Lower leg skin (tissue), 4 donors: ENCODE data around the gene GLT6D1. TPM values are rescaled to one million over a fixed set of nuclear protein-coding genes. Genes with fewer than 3 reads are reported as not detected.
A peak's percentile ranks its signal among the peaks of the same experiment; 100 is the strongest.

Experiments used
- DNase-seq, 2 donors: peaks; one replicate each; pipeline ENCODE4 v3.0.0-alpha.2; 2019; ENCODE audit warnings: low spot score in 2 of 2
- H3K4me3 ChIP-seq: fragments of 200-600 bp; sonication (generic); 2 replicates; pipeline ENCODE4 v1.5.1; 2017; ENCODE audit warnings: mild to moderate bottlenecking, low read depth; ENCODE audit not compliant: poor library complexity, severe bottlenecking
- POLR2A ChIP-seq, 2 donors: fragments of 450-650 bp; IDR thresholded peaks; one replicate each; pipeline ENCODE4 v1.6.1; 2016 to 2017; ENCODE audit warnings: antibody characterized with exemption in 2 of 2, mild to moderate bottlenecking in 1 of 2, moderate library complexity in 1 of 2
- WGBS, 2 donors: methylation state at CpG; one replicate each; pipeline ENCODE4 v1.1.5; 2018; 5-methylcytosine and 5-hydroxymethylcytosine counted together
- intact Hi-C: fragments of 100-400 bp; cut with DNase I; formaldehyde crosslinking; loops from one replicate; pipeline ENCODE4 v1.15.0; 2023; ENCODE audit warnings: low total_unique reads
- total RNA-seq, 4 donors: library from RNA; depleted of rRNA; stranded (reverse); fragments of >200 nt; gene quantifications; one replicate each; pipeline ENCODE4 v1.1.0, GENCODE V29; 2016
- TF ChIP-seq, protein P1 (sequence below), 3 donors: fragments of 450-650 bp; IDR thresholded peaks; one replicate each; pipeline ENCODE4 v1.5.1; 2016; ENCODE audit warnings: antibody characterized with exemption in 3 of 3, mild to moderate bottlenecking in 3 of 3, moderate library complexity in 2 of 3

The GLT6D1 gene
- total RNA-seq, 4 donors from 2014 or later: not detected

DNA sequence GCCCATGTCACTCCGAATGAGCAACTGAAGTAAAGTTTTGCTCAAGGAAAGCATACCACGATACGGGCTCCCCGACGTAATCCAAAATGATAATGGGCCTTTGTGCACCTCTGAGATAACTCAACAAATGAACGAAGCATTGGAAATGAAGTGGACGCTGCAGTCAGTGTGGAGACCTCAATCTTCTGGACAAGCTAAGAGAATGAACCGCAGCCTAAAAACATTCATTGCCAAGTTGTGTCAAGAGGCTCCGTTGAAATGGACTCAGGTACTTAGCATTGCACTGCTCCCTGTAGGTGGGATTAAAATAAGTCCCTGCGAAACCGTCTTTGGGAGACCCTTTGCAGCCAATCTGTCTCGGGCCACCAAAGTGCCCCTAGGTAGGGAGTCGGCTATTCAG is 19.9 kb upstream of the GLT6D1 start:
- 84% methylated on average over 13 of the region's 13 CpGs for WGBS, 2 donors
- intact Hi-C loops: no loop called here
- DNase-seq: no peak
- TF ChIP-seq, protein P1, sequence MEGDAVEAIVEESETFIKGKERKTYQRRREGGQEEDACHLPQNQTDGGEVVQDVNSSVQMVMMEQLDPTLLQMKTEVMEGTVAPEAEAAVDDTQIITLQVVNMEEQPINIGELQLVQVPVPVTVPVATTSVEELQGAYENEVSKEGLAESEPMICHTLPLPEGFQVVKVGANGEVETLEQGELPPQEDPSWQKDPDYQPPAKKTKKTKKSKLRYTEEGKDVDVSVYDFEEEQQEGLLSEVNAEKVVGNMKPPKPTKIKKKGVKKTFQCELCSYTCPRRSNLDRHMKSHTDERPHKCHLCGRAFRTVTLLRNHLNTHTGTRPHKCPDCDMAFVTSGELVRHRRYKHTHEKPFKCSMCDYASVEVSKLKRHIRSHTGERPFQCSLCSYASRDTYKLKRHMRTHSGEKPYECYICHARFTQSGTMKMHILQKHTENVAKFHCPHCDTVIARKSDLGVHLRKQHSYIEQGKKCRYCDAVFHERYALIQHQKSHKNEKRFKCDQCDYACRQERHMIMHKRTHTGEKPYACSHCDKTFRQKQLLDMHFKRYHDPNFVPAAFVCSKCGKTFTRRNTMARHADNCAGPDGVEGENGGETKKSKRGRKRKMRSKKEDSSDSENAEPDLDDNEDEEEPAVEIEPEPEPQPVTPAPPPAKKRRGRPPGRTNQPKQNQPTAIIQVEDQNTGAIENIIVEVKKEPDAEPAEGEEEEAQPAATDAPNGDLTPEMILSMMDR (IDR thresholded peaks at IDR 0.05): no peak
- TF ChIP-seq POLR2A (IDR thresholded peaks at IDR 0.05): no peak
- H3K4me3 ChIP-seq: no peak overlapping the region

DNA sequence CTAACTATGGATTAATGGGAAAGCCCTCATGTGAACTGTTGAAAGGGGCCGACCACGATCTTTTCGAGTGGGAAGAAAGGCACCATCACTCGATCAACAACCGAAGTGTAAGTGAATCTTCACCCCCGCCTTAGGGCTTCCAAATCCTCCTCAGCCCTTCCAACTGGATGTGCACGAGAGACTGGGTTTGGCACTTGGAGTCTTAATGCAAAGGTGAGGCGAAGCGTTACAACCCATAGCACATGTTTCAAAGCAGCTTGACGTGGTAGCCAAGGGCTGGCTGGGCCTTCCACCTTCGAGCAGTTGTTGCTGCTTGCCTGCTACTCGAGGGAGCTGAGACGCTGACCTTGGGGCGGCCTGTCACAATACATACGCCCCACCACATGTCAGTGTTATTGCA is 18.1 kb upstream of the GLT6D1 start:
- H3K4me3 ChIP-seq: no peak overlapping the region
- DNase-seq: no peak
- no peak for TF ChIP-seq POLR2A (IDR thresholded peaks at IDR 0.05)
- TF ChIP-seq, protein P1 (IDR thresholded peaks at IDR 0.05): no peak
- intact Hi-C loops: no loop called here
- 83 to 86% methylated on average over 13 to 15 of the region's 15 CpGs for WGBS, 2 donors

DNA sequence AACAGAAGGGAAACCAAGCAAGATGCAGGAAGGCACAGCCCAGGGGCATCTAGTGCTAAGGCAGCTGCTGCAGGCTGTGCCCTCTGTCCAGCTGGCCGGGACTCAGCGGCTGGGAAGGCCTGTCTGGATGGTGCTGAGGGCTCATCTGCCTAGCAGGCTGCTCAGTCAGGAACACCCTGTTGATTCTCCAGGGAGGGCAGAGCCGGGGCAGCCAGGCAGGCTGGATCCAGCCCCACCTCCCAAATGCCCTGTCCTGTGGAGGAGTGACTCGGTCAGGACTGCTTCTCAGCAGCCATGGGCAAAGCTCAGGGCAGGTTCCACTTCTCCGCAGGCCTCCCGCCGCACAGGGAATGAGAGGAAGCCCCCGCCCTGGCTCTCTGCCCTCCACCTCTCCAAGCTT is 16.0 kb upstream of the GLT6D1 start:
- 71 to 78% methylated on average over 7 to 8 of the region's 8 CpGs for WGBS, 2 donors
- TF ChIP-seq, protein P1 (IDR thresholded peaks at IDR 0.05): no peak
- TF ChIP-seq POLR2A (IDR thresholded peaks at IDR 0.05): no peak
- no peak for DNase-seq
- H3K4me3 ChIP-seq: no peak overlapping the region
- intact Hi-C loops: no loop called here

DNA sequence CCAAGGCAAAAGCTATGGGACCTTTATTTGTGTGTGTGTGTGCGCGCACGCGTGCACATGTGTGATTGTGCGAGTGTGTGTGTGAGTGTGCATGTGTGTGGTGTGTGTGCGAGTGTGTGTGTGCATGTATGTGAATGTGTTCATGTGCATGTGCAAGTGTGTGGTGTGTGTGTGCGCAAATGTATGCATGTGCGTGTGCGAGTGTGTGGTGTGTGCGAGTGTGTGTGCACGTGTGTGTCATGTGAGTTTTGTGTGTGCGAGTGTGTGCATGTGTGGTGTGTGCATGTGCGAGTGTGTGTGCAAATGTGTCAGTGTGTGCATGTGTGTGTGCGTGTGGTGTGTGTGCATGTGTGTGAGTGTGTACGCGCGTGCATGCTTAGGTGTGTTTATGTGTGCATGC is 11.1 kb upstream of the GLT6D1 start:
- intact Hi-C loops: no loop called here
- TF ChIP-seq POLR2A (IDR thresholded peaks at IDR 0.05): no peak
- TF ChIP-seq, protein P1 (IDR thresholded peaks at IDR 0.05): no peak
- 90 to 96% methylated on average over 17 of the region's 17 CpGs for WGBS, 2 donors
- DNase-seq: peak in 1 of 2 donors; percentile 39
- H3K4me3 ChIP-seq: no peak overlapping the region

DNA sequence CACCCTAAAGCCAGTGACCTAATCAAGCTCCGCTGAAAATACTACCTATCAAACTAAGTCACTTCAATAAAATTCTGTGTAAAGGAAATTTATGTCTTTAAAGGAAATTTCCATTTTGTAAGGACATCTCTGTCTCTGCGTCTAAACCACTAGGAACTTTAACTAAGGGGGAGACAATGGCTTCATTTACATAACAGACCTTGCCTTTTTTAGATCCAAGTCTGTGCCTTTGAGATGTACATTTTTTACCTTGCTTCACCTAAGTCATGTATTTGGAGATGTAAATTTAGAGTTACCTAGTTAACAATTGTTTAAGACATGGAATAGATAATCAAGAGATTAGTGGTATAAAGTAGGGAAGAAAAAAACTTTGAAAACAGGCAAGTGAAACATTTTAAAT is 10.2 kb upstream of the GLT6D1 start:
- peak in 1 of 2 donors; percentile 6 for DNase-seq
- no peak overlapping the region for H3K4me3 ChIP-seq
- TF ChIP-seq, protein P1 (IDR thresholded peaks at IDR 0.05): no peak
- TF ChIP-seq POLR2A (IDR thresholded peaks at IDR 0.05): no peak
- 74 to 80% methylated on average over 2 of the region's 2 CpGs for WGBS, 2 donors
- intact Hi-C loops: no loop called here
